RWPE2 (cell line): Measurements from ENCODE around the gene COQ4.
A peak's percentile ranks its signal among the peaks of the same experiment; 100 is the strongest.

ENCODE experiments used
- ATAC-seq: fragments of 200-7000 bp; cut with Tn5 transposase; 3 replicates; pipeline ENCODE4 v1.9.1; 2021; ENCODE audit warnings: low read depth
- DNase-seq: peaks from one replicate; pipeline ENCODE4 v3.0.0-alpha.2; 2020; ENCODE audit warnings: low spot score
- H3K27ac ChIP-seq: fragments of 450-650 bp; 2 replicates; pipeline ENCODE4 v1.5.1; 2017; ENCODE audit warnings: mild to moderate bottlenecking; ENCODE audit not compliant: poor library complexity, severe bottlenecking
- H3K27me3 ChIP-seq: fragments of 250-450 bp; sonication (Bioruptor Pico); 2 replicates; pipeline ENCODE4 v1.5.1; 2021; ENCODE audit warnings: mild to moderate bottlenecking, moderate library complexity; ENCODE audit not compliant: insufficient read depth, poor library complexity, severe bottlenecking
- H3K36me3 ChIP-seq: fragments of 250-450 bp; sonication (Bioruptor Pico); 2 replicates; pipeline ENCODE4 v1.5.1; 2020; ENCODE audit warnings: low read depth, mild to moderate bottlenecking, moderate library complexity
- H3K4me1 ChIP-seq: fragments of 250-450 bp; sonication (Bioruptor Pico); 2 replicates; pipeline ENCODE4 v1.5.1; 2021; ENCODE audit warnings: mild to moderate bottlenecking, moderate library complexity; ENCODE audit not compliant: insufficient read depth, poor library complexity, severe bottlenecking
- H3K4me3 ChIP-seq: fragments of 250-450 bp; sonication (Bioruptor Pico); 2 replicates; pipeline ENCODE4 v1.5.1; 2021; ENCODE audit warnings: mild to moderate bottlenecking, moderate library complexity; ENCODE audit not compliant: severe bottlenecking
- H3K9me3 ChIP-seq: fragments of 250-450 bp; sonication (Bioruptor Pico); 2 replicates; pipeline ENCODE4 v1.5.1; 2021; ENCODE audit warnings: mild to moderate bottlenecking, moderate library complexity; ENCODE audit not compliant: severe bottlenecking
- TF ChIP-seq, protein P1 (sequence below): fragments of 450-650 bp; IDR thresholded peaks from one replicate; pipeline ENCODE4 v1.5.1; 2017; ENCODE audit warnings: mild to moderate bottlenecking, moderate library complexity; ENCODE audit not compliant: poor library complexity, severe bottlenecking

Gene COQ4

DNA sequence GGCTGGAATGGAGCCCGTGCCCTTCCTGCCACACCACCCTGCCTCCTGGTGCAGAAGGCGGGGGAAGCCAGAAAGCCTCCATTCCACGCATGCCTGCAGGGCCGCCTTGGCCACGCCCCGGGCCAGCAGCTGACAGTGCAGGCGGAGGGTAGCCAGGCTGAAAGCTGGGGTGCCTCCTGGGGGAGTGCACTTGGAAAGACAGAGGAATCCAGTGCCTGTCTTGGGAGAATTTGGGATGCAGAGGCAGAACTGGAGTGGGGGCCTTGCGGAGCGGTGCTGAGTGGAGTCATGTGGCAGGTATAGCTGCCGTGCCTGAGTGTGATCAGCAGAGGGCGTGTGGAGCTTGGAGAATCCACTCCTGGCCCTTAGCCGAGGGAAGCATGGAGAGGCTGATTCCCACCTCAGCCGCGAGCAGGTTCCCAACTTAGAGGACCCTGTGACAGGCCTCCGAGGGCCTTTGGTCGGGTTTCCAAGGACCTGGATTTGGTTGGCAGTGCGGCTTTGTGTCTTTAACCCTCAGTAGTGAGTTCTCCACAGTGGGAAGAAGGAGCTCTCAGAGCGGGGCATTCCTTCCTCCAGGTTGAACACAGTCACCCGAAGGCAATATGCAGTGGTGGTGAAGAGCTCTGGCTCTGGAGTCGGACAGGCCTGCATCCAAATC, 39.5 kb downstream of the COQ4 start:
- DNase-seq (no peak), ATAC-seq (peak; percentile 84)
- TF ChIP-seq, protein P1, sequence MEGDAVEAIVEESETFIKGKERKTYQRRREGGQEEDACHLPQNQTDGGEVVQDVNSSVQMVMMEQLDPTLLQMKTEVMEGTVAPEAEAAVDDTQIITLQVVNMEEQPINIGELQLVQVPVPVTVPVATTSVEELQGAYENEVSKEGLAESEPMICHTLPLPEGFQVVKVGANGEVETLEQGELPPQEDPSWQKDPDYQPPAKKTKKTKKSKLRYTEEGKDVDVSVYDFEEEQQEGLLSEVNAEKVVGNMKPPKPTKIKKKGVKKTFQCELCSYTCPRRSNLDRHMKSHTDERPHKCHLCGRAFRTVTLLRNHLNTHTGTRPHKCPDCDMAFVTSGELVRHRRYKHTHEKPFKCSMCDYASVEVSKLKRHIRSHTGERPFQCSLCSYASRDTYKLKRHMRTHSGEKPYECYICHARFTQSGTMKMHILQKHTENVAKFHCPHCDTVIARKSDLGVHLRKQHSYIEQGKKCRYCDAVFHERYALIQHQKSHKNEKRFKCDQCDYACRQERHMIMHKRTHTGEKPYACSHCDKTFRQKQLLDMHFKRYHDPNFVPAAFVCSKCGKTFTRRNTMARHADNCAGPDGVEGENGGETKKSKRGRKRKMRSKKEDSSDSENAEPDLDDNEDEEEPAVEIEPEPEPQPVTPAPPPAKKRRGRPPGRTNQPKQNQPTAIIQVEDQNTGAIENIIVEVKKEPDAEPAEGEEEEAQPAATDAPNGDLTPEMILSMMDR = peak; percentile 93
- Histone ChIP-seq H3K9me3 (no peaks in the 10 kb centered on the region), H3K4me3 (peak overlapping the region; percentile 7), H3K27me3 (no peaks in the 10 kb centered on the region), H3K27ac (no peak overlapping the region), H3K36me3 (no peaks in the 10 kb centered on the region), H3K4me1 (no peaks in the 10 kb centered on the region)

- Histone ChIP-seq H3K4me1 (no peaks in the 10 kb centered on the region), H3K4me3 (no peak overlapping the region), H3K36me3 (no peaks in the 10 kb centered on the region), H3K9me3 (no peaks in the 10 kb centered on the region), H3K27ac (no peak overlapping the region), H3K27me3 (no peaks in the 10 kb centered on the region)
- ATAC-seq (no peak), DNase-seq (no peak)
- TF ChIP-seq, protein P1 = no peak
Observed at GRCh38 chr9:128362774-128363173, 40.1 kb downstream of the COQ4 start.

GRCh38 chr9:128365525-128365924, 42.9 kb downstream of the COQ4 start:
- no peaks in the 10 kb centered on the region for H3K27me3 ChIP-seq
- no peak overlapping the region for H3K4me3 ChIP-seq
- TF ChIP-seq, protein P1 = no peak
- no peaks in the 10 kb centered on the region for H3K36me3 ChIP-seq
- no peaks in the 10 kb centered on the region for H3K9me3 ChIP-seq
- ATAC-seq = no peak
- H3K27ac ChIP-seq = no peak overlapping the region
- H3K4me1 ChIP-seq = no peaks in the 10 kb centered on the region
- no peak for DNase-seq

GRCh38 chr9:128369024-128369706, 46.5 kb downstream of the COQ4 start:
- Histone ChIP-seq H3K27me3 (no peaks in the 10 kb centered on the region), H3K4me1 (peaks cover 3% of the 10 kb centered on the region), H3K9me3 (no peaks in the 10 kb centered on the region), H3K36me3 (peaks cover 8% of the 10 kb centered on the region; the same call in 1 of the 2 replicates), H3K27ac (no peak overlapping the region), H3K4me3 (no peak overlapping the region)
- no peak for ATAC-seq
- no peak for DNase-seq
- TF ChIP-seq, protein P1 = no peak

DNA sequence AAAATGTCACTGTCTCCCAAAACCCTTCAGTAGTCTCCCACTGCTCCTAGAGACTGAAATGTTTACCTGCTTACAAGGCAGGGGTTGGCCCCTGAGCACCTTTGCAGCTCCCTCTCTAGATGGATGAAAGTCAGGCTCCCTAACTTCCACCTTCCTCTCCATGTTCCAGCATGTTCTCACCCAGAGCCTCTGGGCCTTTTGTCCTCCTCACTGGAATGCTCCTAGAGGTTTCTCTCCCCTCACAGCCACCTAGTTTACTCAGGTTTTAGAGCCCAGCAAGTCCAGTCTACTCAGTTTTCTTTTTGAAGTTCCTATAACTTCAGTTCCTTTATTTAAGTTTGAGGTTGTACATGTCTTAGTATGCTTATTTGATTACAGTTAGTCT, 47.7 kb downstream of the COQ4 start:
- peak overlapping the region; percentile 58 for H3K4me3 ChIP-seq

More for the DNA sequence above, 47.7 kb downstream of the COQ4 start:
- H3K27ac ChIP-seq = peak overlapping the region; percentile 62
- DNase-seq (no peak), ATAC-seq (peak; percentile 13)
- H3K9me3 ChIP-seq = no peaks in the 10 kb centered on the region
- TF ChIP-seq, protein P1 = no peak
- peaks cover 8% of the 10 kb centered on the region; the same call in 1 of the 2 replicates for H3K36me3 ChIP-seq
- no peaks in the 10 kb centered on the region for H3K27me3 ChIP-seq
- H3K4me1 ChIP-seq = peaks cover 3% of the 10 kb centered on the region
